HCT116 (cell line): ENCODE measurements around the gene GRID2. TPM values are rescaled to one million over a fixed set of nuclear protein-coding genes. Genes with fewer than 3 reads are reported as not detected.
A peak's percentile ranks its signal among the peaks of the same experiment; 100 is the strongest.

ENCODE experiments used
- ATAC-seq: fragments of 200-7000 bp; cut with Tn5 transposase; 2 replicates; pipeline ENCODE4 v1.9.1; 2020; ENCODE audit warnings: mild to moderate bottlenecking, moderate library complexity
- BruUV-seq: library from RNA; stranded (reverse); fragments of 400-500 nt; replicated peaks from 2 replicates; lab custom pipeline; 2021; lab: Mats Ljungman, UMichigan
- CTCF ChIA-PET: fragments of 300-600 bp; sonication (Branson Sonifier 250); formaldehyde crosslinking; loops from one replicate; lab custom pipeline; 2021; ENCODE audit warnings: antibody characterized with exemption; lab: Charles Lee
- POLR2A ChIA-PET: fragments of 300-600, 350-600 bp; sonication (Branson Sonifier 250); formaldehyde crosslinking; loops from one replicate; lab custom pipeline; 2021; ENCODE audit warnings: antibody characterized with exemption; lab: Charles Lee
- RAD21 ChIA-PET, 2 experiments: fragments of 300-600 bp; sonication (Branson Sonifier 250); formaldehyde crosslinking; loops; one replicate each; lab custom pipeline; 2023; ENCODE audit warnings: low total read pairs in 2 of 2; ENCODE audit not compliant: uncharacterized antibody in 2 of 2, unreplicated experiment in 2 of 2, low non-redundant PET in 1 of 2; lab: Charles Lee
- DNase-seq: peaks from one replicate; pipeline ENCODE4 v3.0.0-alpha.2; 2010; ENCODE audit warnings: low read depth, low spot score
- H2AFZ ChIP-seq: fragments of 200-600 bp; shearing (Covaris generic), sonication (generic); 2 replicates; pipeline ENCODE4 v1.6.1; 2017; ENCODE audit warnings: low read depth, mixed run types, mixed read lengths, antibody characterized with exemption, low read length; ENCODE audit not compliant: poor library complexity, severe bottlenecking
- H3K27ac ChIP-seq: 2 replicates; pipeline ENCODE4 v1.5.1; 2012; ENCODE audit warnings: low read depth, low read length
- H3K27me3 ChIP-seq: fragments of 200-600 bp; sonication (generic); 2 replicates; pipeline ENCODE4 v1.6.1; 2016; ENCODE audit warnings: mixed run types, low read length, mixed read lengths; ENCODE audit not compliant: insufficient read depth
- H3K36me3 ChIP-seq, 2 experiments: fragments of 200-500 bp in 1 of 2; fragments of 200-600 bp in 1 of 2; sonication (Bioruptor generic) in 1 of 2; sonication (generic) in 1 of 2; 2 replicates each; pipeline versions ENCODE4 v1.5.1 to v1.6.1; 2014 to 2016; ENCODE audit warnings: low read length in 2 of 2, inconsistent platforms in 1 of 2, mixed read lengths in 1 of 2, mixed run types in 1 of 2; ENCODE audit not compliant: insufficient read depth in 2 of 2, control insufficient read depth in 1 of 2
- H3K4me1 ChIP-seq, 2 experiments: fragments of 200-600 bp in 1 of 2; sonication (generic) in 1 of 2; 2 replicates each; pipeline versions ENCODE4 v1.5.1 to v1.6.1; 2012 to 2017; ENCODE audit warnings: low read length in 2 of 2, inconsistent platforms in 1 of 2, mild to moderate bottlenecking in 1 of 2, mixed read lengths in 1 of 2, mixed run types in 1 of 2, moderate library complexity in 1 of 2; ENCODE audit not compliant: insufficient read depth in 2 of 2, control insufficient read depth in 1 of 2
- H3K4me2 ChIP-seq: fragments of 200-600 bp; sonication (generic); 2 replicates; pipeline ENCODE4 v1.6.1; 2017; ENCODE audit warnings: mixed run types, low read length, mixed read lengths
- H3K4me3 ChIP-seq, 2 experiments: fragments of 200-600 bp in 1 of 2; sonication (generic) in 1 of 2; replicated peaks in 1 of 2; 2 replicates each; pipeline ENCODE4 v1.5.1; 2011 to 2016; ENCODE audit warnings: low read length in 2 of 2, control low read depth in 1 of 2, low read depth in 1 of 2, mild to moderate bottlenecking in 1 of 2, mixed read lengths in 1 of 2, mixed run types in 1 of 2
- H3K79me2 ChIP-seq: fragments of 200-600 bp; sonication (generic); 2 replicates; pipeline ENCODE4 v1.6.1; 2017; ENCODE audit warnings: mild to moderate bottlenecking, mixed run types, low read length, moderate library complexity, mixed read lengths; ENCODE audit not compliant: insufficient read depth
- H3K9ac ChIP-seq: fragments of 200-600 bp; sonication (generic); 2 replicates; pipeline ENCODE4 v1.6.1; 2016; ENCODE audit warnings: low read length, mixed read lengths
- H3K9me2 ChIP-seq: fragments of 200-600 bp; sonication (generic), shearing (Covaris generic); 2 replicates; pipeline ENCODE4 v1.6.1; 2017; ENCODE audit warnings: mixed run types, mild to moderate bottlenecking, moderate library complexity; ENCODE audit not compliant: insufficient read depth
- H3K9me3 ChIP-seq, 2 experiments: fragments of 200-500 bp in 1 of 2; fragments of 200-600 bp in 1 of 2; sonication (Bioruptor generic) in 1 of 2; sonication (generic) in 1 of 2; 2 replicates each; pipeline ENCODE4 v1.6.1; 2014 to 2017; ENCODE audit warnings: low read length in 2 of 2, mixed read lengths in 2 of 2, inconsistent platforms in 1 of 2, low read depth in 1 of 2, mild to moderate bottlenecking in 1 of 2, mixed run types in 1 of 2, moderate library complexity in 1 of 2; ENCODE audit not compliant: control insufficient read depth in 1 of 2, insufficient read depth in 1 of 2
- H4K20me1 ChIP-seq: fragments of 200-600 bp; sonication (generic), shearing (Covaris generic); 2 replicates; pipeline ENCODE4 v1.6.1; 2017; ENCODE audit warnings: mixed run types, mild to moderate bottlenecking, moderate library complexity; ENCODE audit not compliant: insufficient read depth
- CBX3 ChIP-seq: IDR thresholded peaks from 2 replicates; pipeline ENCODE4 v1.6.1; 2012; ENCODE audit warnings: low read depth
- CEBPB ChIP-seq: IDR thresholded peaks from 2 replicates; pipeline ENCODE4 v1.6.1; 2012; ENCODE audit warnings: low read depth
- EGR1 ChIP-seq: IDR thresholded peaks from 2 replicates; pipeline ENCODE4 v1.6.1; 2012; ENCODE audit warnings: low read depth
- ELF1 ChIP-seq: IDR thresholded peaks from 2 replicates; pipeline ENCODE4 v1.6.1; 2012; ENCODE audit warnings: low read depth, borderline replicate concordance
- EZH2phosphoT487 ChIP-seq: fragments of 200-600 bp; IDR thresholded peaks from 2 replicates; pipeline ENCODE4 v1.6.1; 2018; ENCODE audit warnings: antibody characterized with exemption, borderline replicate concordance
- FOSL1 ChIP-seq: IDR thresholded peaks from 2 replicates; pipeline ENCODE4 v1.6.1; 2012; ENCODE audit warnings: low read depth
- JUND ChIP-seq: IDR thresholded peaks from 2 replicates; pipeline ENCODE4 v1.6.1; 2012
- MAX ChIP-seq: IDR thresholded peaks from 2 replicates; pipeline ENCODE4 v1.6.1; 2012
- SP1 ChIP-seq: IDR thresholded peaks from 2 replicates; pipeline ENCODE4 v1.6.1; 2012; ENCODE audit warnings: low read depth
- YY1 ChIP-seq: IDR thresholded peaks from 2 replicates; pipeline ENCODE4 v1.6.1; 2011; ENCODE audit warnings: low read length, low read depth, moderate library complexity, mild to moderate bottlenecking; ENCODE audit not compliant: insufficient replicate concordance; ENCODE audit errors: extremely low read depth
- ZBTB33 ChIP-seq: IDR thresholded peaks from 2 replicates; pipeline ENCODE4 v1.6.1; 2011; ENCODE audit warnings: mild to moderate bottlenecking, low read length, moderate library complexity; ENCODE audit not compliant: insufficient replicate concordance; ENCODE audit errors: extremely low read depth
- ZFX ChIP-seq: fragments of 450-650 bp; IDR thresholded peaks from 2 replicates; pipeline ENCODE4 v1.6.1; 2017
- intact Hi-C: fragments of 100-400 bp; cut with micrococcal nuclease; formaldehyde crosslinking; loops from 2 replicates; pipeline ENCODE4 v1.10.0; 2022
- total RNA-seq: library from RNA; stranded (reverse); gene quantifications from one replicate; pipeline ENCODE4 v1.2.1, GENCODE V29; 2021; ENCODE audit not compliant: unreplicated experiment
- TF ChIP-seq, protein P1 (sequence below): IDR thresholded peaks from 2 replicates; pipeline ENCODE4 v1.6.1; 2012
- TF ChIP-seq, protein P2 (sequence below), 3 experiments: fragments of 200-600 bp in 1 of 3; sonication (generic) in 1 of 3; IDR thresholded peaks in 2 of 3; conservative IDR thresholded peaks in 1 of 3; 2 replicates each; pipeline ENCODE4 v1.5.1; 2012 to 2017; ENCODE audit warnings: low read depth in 2 of 3, low read length in 2 of 3, antibody characterized with exemption in 1 of 3, borderline replicate concordance in 1 of 3, control low read depth in 1 of 3, mild to moderate bottlenecking in 1 of 3, mixed read lengths in 1 of 3, mixed run types in 1 of 3, moderate library complexity in 1 of 3; ENCODE audit not compliant: insufficient read depth in 1 of 3

Gene GRID2
- total RNA-seq, 1 experiment from 2014 or later: not detected

GRCh38 chr4:93394545-93395081, 1090.8 kb downstream of the GRID2 start (continued):
- TF ChIP-seq ZBTB33: no peak

GRCh38 chr4:93396272-93396671, 1092.5 kb downstream of the GRID2 start:
- Histone ChIP-seq H3K9me2 (no peaks in the 10 kb centered on the region), H3K27me3 (no peaks in the 10 kb centered on the region), H3K9me3 (no peaks in the 10 kb centered on the region), H3K4me2 (peak overlapping the region; percentile 4; the same call in 1 of the 2 replicates), H3K4me1 (peaks cover 0 to 6% of the 10 kb centered on the region in 2 experiments; a peak in 1 of 4 replicates), H3K27ac (no peak overlapping the region), H3K4me3 (no peak overlapping the region), H3K9ac (no peak overlapping the region), H2AFZ (peak overlapping the region; percentile 19)
- ChIA-PET POLR2A (no interaction called here), CTCF (no interaction called here)
- no TSS peak for BruUV-seq
- peak; percentile 59; the same call in 1 of the 2 replicates for ATAC-seq
- TF ChIP-seq EGR1 (no peak), SP1 (peak; percentile 23; the same call in 1 of the 2 replicates), ZFX (no peak), MAX (0 out of 2 replicates have a peak, but pooled peaks have one; percentile 22), JUND (peak; percentile 58), FOSL1 (peak; percentile 66), ELF1 (no peak), YY1 (no peak), EZH2phosphoT487 (no peak), CBX3 (no peak), CEBPB (peak; percentile 82)
- TF ChIP-seq, protein P1, sequence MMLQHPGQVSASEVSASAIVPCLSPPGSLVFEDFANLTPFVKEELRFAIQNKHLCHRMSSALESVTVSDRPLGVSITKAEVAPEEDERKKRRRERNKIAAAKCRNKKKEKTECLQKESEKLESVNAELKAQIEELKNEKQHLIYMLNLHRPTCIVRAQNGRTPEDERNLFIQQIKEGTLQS: peak; percentile 38; the same call in 1 of the 2 replicates
- TF ChIP-seq, protein P2, sequence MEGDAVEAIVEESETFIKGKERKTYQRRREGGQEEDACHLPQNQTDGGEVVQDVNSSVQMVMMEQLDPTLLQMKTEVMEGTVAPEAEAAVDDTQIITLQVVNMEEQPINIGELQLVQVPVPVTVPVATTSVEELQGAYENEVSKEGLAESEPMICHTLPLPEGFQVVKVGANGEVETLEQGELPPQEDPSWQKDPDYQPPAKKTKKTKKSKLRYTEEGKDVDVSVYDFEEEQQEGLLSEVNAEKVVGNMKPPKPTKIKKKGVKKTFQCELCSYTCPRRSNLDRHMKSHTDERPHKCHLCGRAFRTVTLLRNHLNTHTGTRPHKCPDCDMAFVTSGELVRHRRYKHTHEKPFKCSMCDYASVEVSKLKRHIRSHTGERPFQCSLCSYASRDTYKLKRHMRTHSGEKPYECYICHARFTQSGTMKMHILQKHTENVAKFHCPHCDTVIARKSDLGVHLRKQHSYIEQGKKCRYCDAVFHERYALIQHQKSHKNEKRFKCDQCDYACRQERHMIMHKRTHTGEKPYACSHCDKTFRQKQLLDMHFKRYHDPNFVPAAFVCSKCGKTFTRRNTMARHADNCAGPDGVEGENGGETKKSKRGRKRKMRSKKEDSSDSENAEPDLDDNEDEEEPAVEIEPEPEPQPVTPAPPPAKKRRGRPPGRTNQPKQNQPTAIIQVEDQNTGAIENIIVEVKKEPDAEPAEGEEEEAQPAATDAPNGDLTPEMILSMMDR (IDR thresholded peaks at IDR 0.05 in 2 of 3, conservative IDR thresholded peaks at IDR 0.05 in 1 of 3; ENCODE audit: borderline replicate concordance in 1 of 3, insufficient read depth in 1 of 3, low read depth in 2 of 3, low read length in 2 of 3): no peak
- TF ChIP-seq, all 23 proteins: peak for 6
- intact Hi-C loops: no loop called here
- peak; percentile 36 for DNase-seq
- H3K36me3 ChIP-seq: no peaks in the 10 kb centered on the region
- H4K20me1 ChIP-seq: no peaks in the 10 kb centered on the region
- RAD21 ChIA-PET: no interaction called here
- H3K79me2 ChIP-seq: no peaks in the 10 kb centered on the region
